Duodenal mucosa (tissue), 2 donors: Measurements from ENCODE around the gene BLID.
A peak's percentile ranks its signal among the peaks of the same experiment; 100 is the strongest.

Source experiments
- H3K27ac ChIP-seq: one replicate; pipeline ENCODE4 v1.7.0; 2013; ENCODE audit warnings: low read depth, low read length
- H3K27me3 ChIP-seq, 2 donors: one replicate each; pipeline ENCODE4 v1.7.0; 2013; ENCODE audit warnings: low read length in 2 of 2, control low read depth in 1 of 2; ENCODE audit not compliant: insufficient read depth in 2 of 2, control insufficient read depth in 1 of 2
- H3K36me3 ChIP-seq, 2 donors: one replicate each; pipeline ENCODE4 v1.7.0; 2013; ENCODE audit warnings: low read length in 2 of 2, control low read depth in 1 of 2; ENCODE audit not compliant: insufficient read depth in 2 of 2, control insufficient read depth in 1 of 2
- H3K4me1 ChIP-seq, 2 donors: one replicate each; pipeline ENCODE4 v1.7.0; 2013; ENCODE audit warnings: low read length in 2 of 2, control low read depth in 1 of 2; ENCODE audit not compliant: insufficient read depth in 2 of 2, control insufficient read depth in 1 of 2
- H3K4me3 ChIP-seq, 2 donors: one replicate each; pipeline ENCODE4 v1.7.0; 2013; ENCODE audit warnings: low read length in 2 of 2, low read depth in 1 of 2
- H3K9ac ChIP-seq, 2 donors: one replicate each; pipeline ENCODE4 v1.7.0; 2013; ENCODE audit warnings: low read length in 2 of 2, low read depth in 1 of 2
- H3K9me3 ChIP-seq, 2 donors: one replicate each; pipeline ENCODE4 v1.7.0; 2013; ENCODE audit warnings: low read length in 2 of 2, control low read depth in 1 of 2; ENCODE audit not compliant: control insufficient read depth in 1 of 2

BLID gene

GRCh38 chr11:122115524-122116379 is at the start of gene BLID:
TSS of gene BLID (minus strand) at chr11:122116215. CDS start at chr11:122115922, 293 bp downstream.
- H3K4me1 ChIP-seq, result no peaks in the 10 kb centered on the region
- H3K36me3 ChIP-seq, result no peaks in the 10 kb centered on the region
- no peak within 1 kb of the TSS for H3K4me3 ChIP-seq
- H3K27ac ChIP-seq, result no peak within 1 kb of the TSS
- no peak within 1 kb of the TSS for H3K9ac ChIP-seq
- no peaks in the 10 kb centered on the region for H3K27me3 ChIP-seq
- H3K9me3 ChIP-seq, result no peaks in the 10 kb centered on the region

GRCh38 chr11:122163053-122163819 is 47.2 kb upstream of the BLID start:
- Histone ChIP-seq H3K27me3 (no peaks in the 10 kb centered on the region), H3K27ac (no peak overlapping the region), H3K4me1 (no peaks in the 10 kb centered on the region)

GRCh38 chr11:122162095-122162494 is 46.1 kb upstream of the BLID start:
- H3K27me3 ChIP-seq, result no peaks in the 10 kb centered on the region
- H3K4me3 ChIP-seq, result no peak overlapping the region
- H3K4me1 ChIP-seq, result no peaks in the 10 kb centered on the region
- no peaks in the 10 kb centered on the region for H3K36me3 ChIP-seq
- no peak overlapping the region for H3K27ac ChIP-seq
- H3K9me3 ChIP-seq, result no peaks in the 10 kb centered on the region
- H3K9ac ChIP-seq, result no peak overlapping the region

More at GRCh38 chr11:122163053-122163819, 47.2 kb upstream of the BLID start:
- no peak overlapping the region for H3K9ac ChIP-seq
- H3K36me3 ChIP-seq, result no peaks in the 10 kb centered on the region
- no peak overlapping the region for H3K4me3 ChIP-seq
- no peaks in the 10 kb centered on the region for H3K9me3 ChIP-seq

- H3K9ac ChIP-seq, result no peak overlapping the region
- no peak overlapping the region for H3K27ac ChIP-seq
- H3K4me3 ChIP-seq, result no peak overlapping the region
- H3K4me1 ChIP-seq, result no peaks in the 10 kb centered on the region
- H3K9me3 ChIP-seq, result no peaks in the 10 kb centered on the region
- H3K36me3 ChIP-seq, result no peaks in the 10 kb centered on the region
- no peaks in the 10 kb centered on the region for H3K27me3 ChIP-seq
Measured at GRCh38 chr11:122160841-122161590, 45.0 kb upstream of the BLID start.

GRCh38 chr11:122159861-122160260 is 43.8 kb upstream of the BLID start:
- no peaks in the 10 kb centered on the region for H3K27me3 ChIP-seq
- H3K36me3 ChIP-seq, result no peaks in the 10 kb centered on the region
- H3K27ac ChIP-seq, result no peak overlapping the region
- H3K9me3 ChIP-seq, result no peaks in the 10 kb centered on the region
- no peak overlapping the region for H3K9ac ChIP-seq
- H3K4me3 ChIP-seq, result no peak overlapping the region
- no peaks in the 10 kb centered on the region for H3K4me1 ChIP-seq

- Histone ChIP-seq H3K4me3 (no peak overlapping the region), H3K27ac (no peak overlapping the region), H3K9me3 (no peaks in the 10 kb centered on the region), H3K36me3 (no peaks in the 10 kb centered on the region), H3K4me1 (no peaks in the 10 kb centered on the region), H3K27me3 (no peaks in the 10 kb centered on the region), H3K9ac (no peak overlapping the region)
Measured at GRCh38 chr11:122159173-122159721, 43.2 kb upstream of the BLID start.

GRCh38 chr11:122158171-122158570 is 42.2 kb upstream of the BLID start:
- Histone ChIP-seq H3K27ac (no peak overlapping the region), H3K27me3 (no peaks in the 10 kb centered on the region), H3K9ac (no peak overlapping the region), H3K9me3 (no peaks in the 10 kb centered on the region), H3K4me1 (no peaks in the 10 kb centered on the region), H3K4me3 (no peak overlapping the region), H3K36me3 (no peaks in the 10 kb centered on the region)

- H3K4me1 ChIP-seq, result no peaks in the 10 kb centered on the region
- no peaks in the 10 kb centered on the region for H3K36me3 ChIP-seq
- H3K9me3 ChIP-seq, result no peaks in the 10 kb centered on the region
- H3K9ac ChIP-seq, result no peak overlapping the region
- H3K27me3 ChIP-seq, result no peaks in the 10 kb centered on the region
- H3K27ac ChIP-seq, result no peak overlapping the region
- H3K4me3 ChIP-seq, result peak overlapping the region; percentile 45 to 54
Measured at GRCh38 chr11:122157653-122158161, 41.7 kb upstream of the BLID start.

GRCh38 chr11:122156940-122157382 is 40.9 kb upstream of the BLID start:
- no peak overlapping the region for H3K27ac ChIP-seq
- H3K9me3 ChIP-seq, result no peaks in the 10 kb centered on the region
- H3K9ac ChIP-seq, result no peak overlapping the region
- no peaks in the 10 kb centered on the region for H3K27me3 ChIP-seq
- H3K4me1 ChIP-seq, result no peaks in the 10 kb centered on the region
- H3K4me3 ChIP-seq, result peak overlapping the region; percentile 1 to 54
- H3K36me3 ChIP-seq, result no peaks in the 10 kb centered on the region
